Kidney (tissue), 14 donors: ENCODE measurements around the gene PHACTR2. TPM values are rescaled to one million over a fixed set of nuclear protein-coding genes. Genes with fewer than 3 reads are reported as not detected.
"Not testable (repeated sequence)": the region's sequence is repeated elsewhere in the genome, so short reads cannot be mapped to it uniquely, and the experiment has no call there.

Experiments used
- DNase-seq, 5 donors: peaks; one replicate each; pipeline ENCODE4 v3.0.0-alpha.2; 2013 to 2020
- FAIRE-seq: peaks from 2 replicates; lab custom pipeline; 2012; peaks lifted over from hg19 to GRCh38; lab: Jason Lieb, UNC
- H3K27ac ChIP-seq, 2 donors: one replicate each; pipeline ENCODE4 v1.7.0; 2013; ENCODE audit warnings: low read depth in 2 of 2, low read length in 2 of 2, inconsistent platforms in 1 of 2
- H3K27me3 ChIP-seq: one replicate; pipeline ENCODE4 v1.7.1; 2013; ENCODE audit warnings: low read length, inconsistent platforms; ENCODE audit not compliant: control insufficient read depth, insufficient read depth
- H3K36me3 ChIP-seq, 3 donors: one replicate each; pipeline versions ENCODE4 v1.7.0 to v1.7.1; 2013; ENCODE audit warnings: low read length in 3 of 3, control low read depth in 1 of 3, inconsistent platforms in 1 of 3; ENCODE audit not compliant: insufficient read depth in 3 of 3, control insufficient read depth in 2 of 3
- H3K4me1 ChIP-seq, 3 donors: one replicate each; pipeline versions ENCODE4 v1.7.0 to v1.7.1; 2013; ENCODE audit warnings: low read length in 3 of 3, inconsistent platforms in 1 of 3, low read depth in 1 of 3; ENCODE audit not compliant: control insufficient read depth in 2 of 3, insufficient read depth in 2 of 3
- H3K4me3 ChIP-seq, 3 donors: one replicate each; pipeline versions ENCODE4 v1.7.0 to v1.8.1; 2013; ENCODE audit warnings: low read length in 3 of 3, control low read depth in 1 of 3, inconsistent platforms in 1 of 3
- H3K9ac ChIP-seq, 3 donors: one replicate each; pipeline versions ENCODE4 v1.7.0 to v1.7.1; 2013; ENCODE audit warnings: low read length in 3 of 3, control low read depth in 1 of 3, inconsistent platforms in 1 of 3
- H3K9me3 ChIP-seq, 3 donors: one replicate each; pipeline versions ENCODE4 v1.7.0 to v1.7.1; 2013; ENCODE audit warnings: low read length in 3 of 3, control low read depth in 1 of 3, inconsistent platforms in 1 of 3; ENCODE audit not compliant: control insufficient read depth in 2 of 3, insufficient read depth in 1 of 3
- intact Hi-C: fragments of 100-400 bp; cut with DNase I; formaldehyde crosslinking; loops from one replicate; pipeline ENCODE4 v1.11.1; 2022
- polyA plus RNA-seq: library from polyadenylated mRNA; stranded (reverse); fragments of 350-450 nt; fragmentation: Illumina TruSeq; extraction: RNeasy Lipid Tissue Mini Kit (QIAGEN cat#74804); gene quantifications from one replicate; pipeline ENCODE4 v1.2.3, GENCODE V29; 2014; ENCODE audit warnings: low read depth, low replicate concordance; ENCODE audit not compliant: insufficient read depth
- total RNA-seq: library from RNA; stranded (reverse); fragmentation: NEBNext Ultra II Directional; extraction: Animal tissue kit (Norgen Biotek cat#: 25700); gene quantifications from one replicate; pipeline ENCODE4 v1.2.1, GENCODE V29; 2021
- TF ChIP-seq, protein P1 (sequence below): IDR thresholded peaks from 3 replicates; pipeline ENCODE4 v1.5.1; 2012; ENCODE audit warnings: mild to moderate bottlenecking, moderate library complexity, borderline replicate concordance; ENCODE audit not compliant: insufficient read depth; ENCODE audit errors: extremely low read depth
- donor health status: control.
- donor health status: control.
- donor health status: control.
- donor health status: control.
- donor health status: control.
- donor health status: DM: yes; HTN: yes; CAD: no.
- donor health status: Normal renal cell carcinoma (clear cell type).

The PHACTR2 gene
- total and polyA plus RNA-seq, 2 donors from 2014 or later: 3.5 to 56.1 TPM

DNA sequence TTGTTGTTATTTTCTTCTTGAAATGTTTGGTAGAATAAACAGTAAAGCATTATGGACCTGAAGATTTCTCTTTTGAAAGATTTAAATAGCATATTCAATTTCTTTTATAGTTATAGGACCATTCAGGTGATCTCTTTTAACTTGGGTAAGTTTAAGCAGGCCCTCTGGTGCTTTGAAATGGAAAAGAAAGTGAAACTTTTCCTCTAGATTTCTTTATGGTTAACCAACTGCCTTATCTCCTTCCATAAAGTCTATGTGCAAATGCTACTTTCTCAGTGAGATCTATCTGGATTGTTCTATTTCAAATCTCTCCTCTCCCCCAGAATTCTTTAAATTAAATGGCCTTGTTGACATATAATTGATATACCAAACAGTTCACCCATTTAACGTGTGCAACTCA, 54.0 kb downstream of the PHACTR2 start:
- intact Hi-C loops: no loop called here
- no peaks in the 10 kb centered on the region for H3K36me3 ChIP-seq
- no peak overlapping the region for H3K27ac ChIP-seq
- H3K9me3 ChIP-seq: no peaks in the 10 kb centered on the region
- H3K4me3 ChIP-seq: no peak overlapping the region
- DNase-seq: no peak
- TF ChIP-seq, protein P1, sequence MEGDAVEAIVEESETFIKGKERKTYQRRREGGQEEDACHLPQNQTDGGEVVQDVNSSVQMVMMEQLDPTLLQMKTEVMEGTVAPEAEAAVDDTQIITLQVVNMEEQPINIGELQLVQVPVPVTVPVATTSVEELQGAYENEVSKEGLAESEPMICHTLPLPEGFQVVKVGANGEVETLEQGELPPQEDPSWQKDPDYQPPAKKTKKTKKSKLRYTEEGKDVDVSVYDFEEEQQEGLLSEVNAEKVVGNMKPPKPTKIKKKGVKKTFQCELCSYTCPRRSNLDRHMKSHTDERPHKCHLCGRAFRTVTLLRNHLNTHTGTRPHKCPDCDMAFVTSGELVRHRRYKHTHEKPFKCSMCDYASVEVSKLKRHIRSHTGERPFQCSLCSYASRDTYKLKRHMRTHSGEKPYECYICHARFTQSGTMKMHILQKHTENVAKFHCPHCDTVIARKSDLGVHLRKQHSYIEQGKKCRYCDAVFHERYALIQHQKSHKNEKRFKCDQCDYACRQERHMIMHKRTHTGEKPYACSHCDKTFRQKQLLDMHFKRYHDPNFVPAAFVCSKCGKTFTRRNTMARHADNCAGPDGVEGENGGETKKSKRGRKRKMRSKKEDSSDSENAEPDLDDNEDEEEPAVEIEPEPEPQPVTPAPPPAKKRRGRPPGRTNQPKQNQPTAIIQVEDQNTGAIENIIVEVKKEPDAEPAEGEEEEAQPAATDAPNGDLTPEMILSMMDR: no peak
- no peaks in the 10 kb centered on the region for H3K27me3 ChIP-seq
- peaks cover 0 to 13% (median 0%) of the 10 kb centered on the region in 3 donors for H3K4me1 ChIP-seq
- no peak overlapping the region for H3K9ac ChIP-seq
- FAIRE-seq: no peak

DNA sequence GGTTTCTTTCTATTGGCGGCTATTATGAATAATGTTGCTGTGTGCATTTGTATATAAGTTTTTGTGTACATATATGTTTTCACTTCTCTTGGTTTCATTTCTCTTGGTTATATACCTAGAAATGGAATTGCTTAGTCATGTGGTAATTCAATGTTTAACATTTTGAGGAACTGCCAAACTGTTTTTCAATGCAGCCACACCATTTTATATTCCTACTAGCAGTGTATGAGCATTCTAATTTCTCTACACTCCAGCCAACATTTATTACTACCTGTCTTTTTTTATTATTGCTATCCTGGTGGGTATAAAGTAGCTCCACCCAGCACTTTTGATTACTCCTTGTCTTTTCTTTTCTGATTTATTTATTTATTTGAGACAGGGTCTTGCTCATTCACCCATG, 54.8 kb downstream of the PHACTR2 start:
- peaks cover 0 to 13% (median 0%) of the 10 kb centered on the region in 3 donors for H3K4me1 ChIP-seq
- intact Hi-C loops: no loop called here
- DNase-seq (no peak), FAIRE-seq (no peak)
- TF ChIP-seq, protein P1: no peak
- H3K9ac ChIP-seq: no peak overlapping the region
- no peak overlapping the region for H3K4me3 ChIP-seq
- no peaks in the 10 kb centered on the region for H3K36me3 ChIP-seq
- H3K27ac ChIP-seq: no peak overlapping the region
- H3K27me3 ChIP-seq: no peaks in the 10 kb centered on the region
- no peaks in the 10 kb centered on the region for H3K9me3 ChIP-seq

DNA sequence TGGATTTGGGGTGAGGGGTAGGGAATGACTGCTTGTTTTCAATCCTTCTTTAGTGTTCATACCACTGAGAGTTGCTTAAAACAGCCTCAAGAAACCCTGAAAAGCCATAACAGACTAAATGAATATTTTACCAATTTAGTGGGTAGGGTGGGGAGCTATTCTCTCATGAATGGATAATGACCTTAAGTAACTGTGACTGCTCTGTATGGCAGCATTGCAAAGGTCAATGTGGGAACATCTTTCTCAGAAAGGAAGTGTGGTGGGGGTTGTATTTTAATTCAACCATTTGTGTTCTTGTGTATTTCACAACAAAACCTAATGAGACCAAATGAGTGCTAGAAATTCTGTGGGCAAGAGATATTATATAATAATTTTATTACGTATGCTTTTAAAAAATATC, 55.7 kb downstream of the PHACTR2 start:
- no peak overlapping the region for H3K27ac ChIP-seq
- TF ChIP-seq, protein P1: no peak
- no peaks in the 10 kb centered on the region for H3K9me3 ChIP-seq
- no peaks in the 10 kb centered on the region for H3K27me3 ChIP-seq
- H3K4me3 ChIP-seq: no peak overlapping the region
- no peaks in the 10 kb centered on the region for H3K36me3 ChIP-seq
- FAIRE-seq: no peak
- DNase-seq: no peak
- intact Hi-C loops: no loop called here
- peaks cover 0 to 13% (median 0%) of the 10 kb centered on the region in 3 donors for H3K4me1 ChIP-seq
- H3K9ac ChIP-seq: no peak overlapping the region

DNA sequence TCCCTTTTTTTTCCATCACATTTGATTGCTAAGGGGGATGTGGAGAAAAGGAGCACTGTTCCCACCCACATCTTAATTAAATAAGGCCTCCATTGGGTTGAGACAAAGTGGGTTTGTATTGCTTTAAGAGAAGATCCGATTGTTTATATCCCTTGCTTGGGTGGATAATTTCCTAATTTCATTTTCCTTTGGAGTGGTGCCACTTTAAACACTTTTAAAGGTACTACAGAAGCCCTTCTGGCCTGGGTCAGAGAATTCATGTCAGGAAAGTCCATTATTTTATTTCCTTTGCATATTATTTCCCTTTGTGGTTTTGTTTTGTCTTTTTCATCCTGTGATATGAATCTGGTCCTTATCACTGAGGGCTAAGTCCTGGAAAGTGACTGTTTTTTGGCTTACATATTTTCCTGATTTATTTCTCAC, 56.9 kb downstream of the PHACTR2 start:
- no peak overlapping the region for H3K4me3 ChIP-seq
- H3K9me3 ChIP-seq: no peaks in the 10 kb centered on the region
- peaks cover 0 to 13% (median 0%) of the 10 kb centered on the region in 3 donors for H3K4me1 ChIP-seq
- DNase-seq: peak in 1 of 5 donors; percentile 11
- no peaks in the 10 kb centered on the region for H3K36me3 ChIP-seq
- TF ChIP-seq, protein P1: no peak
- H3K9ac ChIP-seq: no peak overlapping the region
- no peak for FAIRE-seq
- H3K27ac ChIP-seq: no peak overlapping the region
- H3K27me3 ChIP-seq: no peaks in the 10 kb centered on the region
- intact Hi-C loops: no loop called here

DNA sequence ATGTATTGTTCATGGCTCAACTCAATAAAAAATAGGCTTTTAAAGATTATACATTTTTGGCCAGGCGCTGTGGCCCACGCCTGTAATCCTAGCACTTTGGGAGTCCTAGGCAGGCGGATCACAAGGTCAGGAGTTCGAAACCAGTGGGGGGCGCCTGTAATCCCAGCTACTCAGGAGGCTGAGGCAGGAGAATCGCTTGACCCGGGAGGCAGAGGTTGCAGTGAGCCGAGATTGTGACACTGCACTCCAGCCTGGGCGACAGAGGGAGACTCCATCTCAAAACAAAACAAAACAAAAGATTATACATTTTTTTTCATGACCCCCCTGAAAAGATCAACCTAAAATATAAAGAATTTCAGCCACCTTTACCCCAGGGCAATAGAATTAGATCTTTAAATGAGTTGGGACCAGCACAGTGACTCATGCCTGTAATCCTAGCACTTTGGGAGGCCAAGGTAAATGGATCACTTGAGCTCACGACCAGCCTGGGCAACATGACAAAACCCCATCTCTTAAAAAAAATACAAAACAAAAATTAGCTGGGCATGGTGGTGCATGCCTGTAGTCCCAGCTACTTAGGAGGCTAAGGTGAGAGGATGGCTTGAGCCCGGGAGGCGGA, 60.4 kb downstream of the PHACTR2 start:
- H3K4me3 ChIP-seq, H3K9ac ChIP-seq, H3K9me3 ChIP-seq, H3K27me3 ChIP-seq, FAIRE-seq, intact Hi-C loops, H3K27ac ChIP-seq, DNase-seq, H3K36me3 ChIP-seq: not testable (repeated sequence)
- peaks cover 3 to 13% (median 6%) of the 10 kb centered on the region in 3 donors for H3K4me1 ChIP-seq
